Activated T-helper 2 cell treated with anti-CD3 and anti-CD28 coated beads, Interferon-gamma antibody, Interleukin-2, Interleukin-4, amounts not matched to agents 10 μg/mL and 5 μg/mL and 100 μg/mL, durations not matched to agents 14 hours and 24 hours and 36 hours (primary cell): Measurements from ENCODE around the gene ARFRP1. TPM values are rescaled to one million over a fixed set of nuclear protein-coding genes. Genes with fewer than 3 reads are reported as not detected.

Experiments
- DNase-seq: peaks from one replicate; pipeline ENCODE4 v3.0.0; 2021; ENCODE audit warnings: low spot score
- H3K27ac Mint-ChIP-seq: one replicate; pipeline ENCODE4 v1.8.0; 2021; ENCODE audit warnings: mixed read lengths
- H3K27me3 Mint-ChIP-seq: one replicate; pipeline ENCODE4 v1.8.0; 2021; ENCODE audit warnings: low read depth, mixed read lengths
- H3K36me3 Mint-ChIP-seq: one replicate; pipeline ENCODE4 v1.8.0; 2021; ENCODE audit warnings: low read depth, mixed read lengths
- H3K4me1 Mint-ChIP-seq: one replicate; pipeline ENCODE4 v1.8.0; 2021; ENCODE audit warnings: low read depth, mixed read lengths
- H3K4me3 Mint-ChIP-seq: one replicate; pipeline ENCODE4 v1.8.0; 2021; ENCODE audit warnings: low read depth, mild to moderate bottlenecking, moderate library complexity, mixed read lengths
- H3K9me3 Mint-ChIP-seq: one replicate; pipeline ENCODE4 v1.8.0; 2021; ENCODE audit warnings: mixed read lengths
- intact Hi-C: fragments of 100-400 bp; cut with micrococcal nuclease; formaldehyde crosslinking; loops from one replicate; pipeline ENCODE4 v1.15.1; 2023
- total RNA-seq: library from RNA; stranded (reverse); gene quantifications from 2 replicates; pipeline ENCODE4 v1.2.3, GENCODE V29; 2022

Gene ARFRP1
- total RNA-seq, 1 donor from 2014 or later = 59.0 TPM

GRCh38 chr20:63686492-63687321 lies 21.1 kb downstream of the ARFRP1 start:
- intact Hi-C loops = no loop called here
- Mint-ChIP-seq H3K9me3 (no peaks in the 10 kb centered on the region), H3K4me1 (peaks cover 3% of the 10 kb centered on the region), H3K27ac (no peak overlapping the region), H3K27me3 (no peaks in the 10 kb centered on the region), H3K36me3 (no peaks in the 10 kb centered on the region), H3K4me3 (no peak overlapping the region)
- no peak for DNase-seq

- no peak for DNase-seq
- H3K36me3 Mint-ChIP-seq = no peaks in the 10 kb centered on the region
- no peak overlapping the region for H3K27ac Mint-ChIP-seq
- H3K27me3 Mint-ChIP-seq = no peaks in the 10 kb centered on the region
- H3K4me1 Mint-ChIP-seq = peaks cover 3% of the 10 kb centered on the region
- no peak overlapping the region for H3K4me3 Mint-ChIP-seq
- H3K9me3 Mint-ChIP-seq = no peaks in the 10 kb centered on the region
- intact Hi-C loops = no loop called here
These were observed 21.7 kb downstream of the ARFRP1 start for GRCh38 chr20:63686094-63686491.

- H3K27me3 Mint-ChIP-seq = no peaks in the 10 kb centered on the region
- DNase-seq = no peak
- H3K9me3 Mint-ChIP-seq = no peaks in the 10 kb centered on the region
- no peak overlapping the region for H3K27ac Mint-ChIP-seq
- intact Hi-C loops = no loop called here
- H3K4me1 Mint-ChIP-seq = peaks cover 3% of the 10 kb centered on the region
- no peaks in the 10 kb centered on the region for H3K36me3 Mint-ChIP-seq
- no peak overlapping the region for H3K4me3 Mint-ChIP-seq
These were observed 22.3 kb downstream of the ARFRP1 start for GRCh38 chr20:63685269-63686026.

GRCh38 chr20:63682384-63683139 lies 25.2 kb downstream of the ARFRP1 start:
- intact Hi-C loops = no loop called here
- Mint-ChIP-seq H3K4me3 (no peak overlapping the region), H3K4me1 (peaks cover 3% of the 10 kb centered on the region), H3K27ac (no peak overlapping the region), H3K27me3 (no peaks in the 10 kb centered on the region), H3K9me3 (no peaks in the 10 kb centered on the region), H3K36me3 (peaks cover 4% of the 10 kb centered on the region)
- DNase-seq = no peak

- no peak overlapping the region for H3K4me3 Mint-ChIP-seq
- H3K9me3 Mint-ChIP-seq = no peaks in the 10 kb centered on the region
- H3K27me3 Mint-ChIP-seq = no peaks in the 10 kb centered on the region
- no peak for DNase-seq
- H3K27ac Mint-ChIP-seq = no peak overlapping the region
- H3K4me1 Mint-ChIP-seq = peaks cover 3% of the 10 kb centered on the region
- H3K36me3 Mint-ChIP-seq = peaks cover 10% of the 10 kb centered on the region
- intact Hi-C loops = no loop called here
These were observed 26.1 kb downstream of the ARFRP1 start for GRCh38 chr20:63681609-63682142.

- Mint-ChIP-seq H3K27me3 (no peaks in the 10 kb centered on the region), H3K36me3 (peaks cover 15% of the 10 kb centered on the region), H3K4me3 (no peak overlapping the region), H3K4me1 (peaks cover 3% of the 10 kb centered on the region), H3K9me3 (no peaks in the 10 kb centered on the region), H3K27ac (no peak overlapping the region)
- no peak for DNase-seq
- intact Hi-C loops = no loop called here
These were observed 26.7 kb downstream of the ARFRP1 start for GRCh38 chr20:63680857-63681608.

GRCh38 chr20:63680427-63680826 lies 27.3 kb downstream of the ARFRP1 start:
- H3K27me3 Mint-ChIP-seq = no peaks in the 10 kb centered on the region
- no peak for DNase-seq
- peaks cover 3% of the 10 kb centered on the region for H3K4me1 Mint-ChIP-seq
- peaks cover 21% of the 10 kb centered on the region for H3K36me3 Mint-ChIP-seq
- no peak overlapping the region for H3K27ac Mint-ChIP-seq
- intact Hi-C loops = no loop called here
- H3K9me3 Mint-ChIP-seq = no peaks in the 10 kb centered on the region
- H3K4me3 Mint-ChIP-seq = no peak overlapping the region

GRCh38 chr20:63679799-63680305 lies 27.9 kb downstream of the ARFRP1 start:
- H3K27ac Mint-ChIP-seq = no peak overlapping the region
- H3K4me1 Mint-ChIP-seq = peaks cover 3% of the 10 kb centered on the region
- no peak for DNase-seq
- no peaks in the 10 kb centered on the region for H3K27me3 Mint-ChIP-seq
- intact Hi-C loops = no loop called here
- H3K4me3 Mint-ChIP-seq = no peak overlapping the region
- no peaks in the 10 kb centered on the region for H3K9me3 Mint-ChIP-seq
- peaks cover 21% of the 10 kb centered on the region for H3K36me3 Mint-ChIP-seq

- Mint-ChIP-seq H3K36me3 (peaks cover 21% of the 10 kb centered on the region), H3K9me3 (no peaks in the 10 kb centered on the region), H3K27ac (no peak overlapping the region), H3K27me3 (no peaks in the 10 kb centered on the region), H3K4me3 (no peak overlapping the region), H3K4me1 (peaks cover 3% of the 10 kb centered on the region)
- no peak for DNase-seq
- intact Hi-C loops = no loop called here
These were observed 28.9 kb downstream of the ARFRP1 start for GRCh38 chr20:63678667-63679465.

GRCh38 chr20:63678071-63678470 lies 29.7 kb downstream of the ARFRP1 start:
- no peaks in the 10 kb centered on the region for H3K4me1 Mint-ChIP-seq
- peaks cover 24% of the 10 kb centered on the region for H3K36me3 Mint-ChIP-seq
- DNase-seq = no peak
- H3K4me3 Mint-ChIP-seq = no peak overlapping the region
- intact Hi-C loops = no loop called here
- no peak overlapping the region for H3K27ac Mint-ChIP-seq
- H3K9me3 Mint-ChIP-seq = no peaks in the 10 kb centered on the region
- no peaks in the 10 kb centered on the region for H3K27me3 Mint-ChIP-seq

GRCh38 chr20:63675681-63676368 lies 32.0 kb downstream of the ARFRP1 start:
- Mint-ChIP-seq H3K36me3 (peaks cover 28% of the 10 kb centered on the region), H3K9me3 (no peaks in the 10 kb centered on the region), H3K4me3 (no peak overlapping the region), H3K27me3 (no peaks in the 10 kb centered on the region), H3K4me1 (no peaks in the 10 kb centered on the region), H3K27ac (no peak overlapping the region)
- intact Hi-C loops = no loop called here
- no peak for DNase-seq
